Measurements from ENCODE around the gene GSKIP. TPM values are rescaled to one million over a fixed set of nuclear protein-coding genes. Genes with fewer than 3 reads are reported as not detected.

Gene GSKIP
- total and polyA plus RNA-seq, 7 donors, result 13.2 to 251 (median 30.7) TPM

DNA sequence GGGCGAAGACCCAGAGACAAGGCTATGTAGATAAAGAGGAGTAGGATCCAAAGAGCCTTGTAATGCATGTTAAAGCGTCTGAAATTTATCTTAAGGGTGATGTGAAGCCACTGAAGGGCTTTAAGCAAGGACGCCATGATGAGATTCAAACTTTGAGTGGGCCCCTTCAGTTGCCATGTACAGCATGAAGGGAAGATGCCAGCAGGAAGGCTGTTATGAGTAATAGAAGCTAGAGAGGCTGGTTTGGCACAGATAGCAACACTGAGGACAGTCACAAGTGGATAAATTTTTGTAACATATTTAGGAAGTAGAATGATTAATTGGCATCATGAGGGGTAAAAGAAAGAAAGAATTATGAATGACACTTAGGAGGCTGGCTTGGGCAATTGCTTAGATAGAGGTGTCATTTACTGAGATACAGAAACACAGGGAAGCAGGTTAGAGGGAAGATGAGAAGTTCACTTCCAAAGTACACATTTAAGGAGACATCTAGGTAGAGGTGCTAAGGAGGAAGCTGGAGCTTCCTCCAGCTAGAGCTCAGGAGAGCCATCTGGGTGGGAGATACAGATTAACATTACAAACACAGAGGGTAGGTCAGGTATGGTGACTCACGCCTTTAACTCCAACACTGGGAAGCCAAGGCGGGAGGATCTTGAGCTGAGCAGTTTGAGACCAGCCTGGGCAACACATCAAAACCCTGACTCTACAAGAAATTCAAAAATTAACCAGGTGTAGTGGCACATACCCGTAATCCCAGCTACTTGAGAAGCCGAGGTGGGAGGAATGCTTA is 13.8 kb upstream of the GSKIP start:
- TF ChIP-seq POLR2AphosphoS5 (IDR thresholded peaks at IDR 0.05) (no peak), POLR2A (IDR thresholded peaks at IDR 0.05) (no peak), EP300 (IDR thresholded peaks at IDR 0.05) (no peak)
- TF ChIP-seq, protein P1, sequence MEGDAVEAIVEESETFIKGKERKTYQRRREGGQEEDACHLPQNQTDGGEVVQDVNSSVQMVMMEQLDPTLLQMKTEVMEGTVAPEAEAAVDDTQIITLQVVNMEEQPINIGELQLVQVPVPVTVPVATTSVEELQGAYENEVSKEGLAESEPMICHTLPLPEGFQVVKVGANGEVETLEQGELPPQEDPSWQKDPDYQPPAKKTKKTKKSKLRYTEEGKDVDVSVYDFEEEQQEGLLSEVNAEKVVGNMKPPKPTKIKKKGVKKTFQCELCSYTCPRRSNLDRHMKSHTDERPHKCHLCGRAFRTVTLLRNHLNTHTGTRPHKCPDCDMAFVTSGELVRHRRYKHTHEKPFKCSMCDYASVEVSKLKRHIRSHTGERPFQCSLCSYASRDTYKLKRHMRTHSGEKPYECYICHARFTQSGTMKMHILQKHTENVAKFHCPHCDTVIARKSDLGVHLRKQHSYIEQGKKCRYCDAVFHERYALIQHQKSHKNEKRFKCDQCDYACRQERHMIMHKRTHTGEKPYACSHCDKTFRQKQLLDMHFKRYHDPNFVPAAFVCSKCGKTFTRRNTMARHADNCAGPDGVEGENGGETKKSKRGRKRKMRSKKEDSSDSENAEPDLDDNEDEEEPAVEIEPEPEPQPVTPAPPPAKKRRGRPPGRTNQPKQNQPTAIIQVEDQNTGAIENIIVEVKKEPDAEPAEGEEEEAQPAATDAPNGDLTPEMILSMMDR (IDR thresholded peaks at IDR 0.05), result no peak
- 94 to 96% methylated on average over 7 of the region's 7 CpGs for WGBS, 2 donors
- Histone ChIP-seq H3K27ac (no peak overlapping the region), H3K36me3 (no peaks in the 10 kb centered on the region), H3K4me3 (no peak overlapping the region), H3K4me1 (peaks cover 0 to 16% (median 4%) of the 10 kb centered on the region in 4 donors), H3K9me3 (no peaks in the 10 kb centered on the region), H3K27me3 (no peaks in the 10 kb centered on the region)
- intact Hi-C loops (cut with DNase I), result no loop called here
- no peak for DNase-seq

DNA sequence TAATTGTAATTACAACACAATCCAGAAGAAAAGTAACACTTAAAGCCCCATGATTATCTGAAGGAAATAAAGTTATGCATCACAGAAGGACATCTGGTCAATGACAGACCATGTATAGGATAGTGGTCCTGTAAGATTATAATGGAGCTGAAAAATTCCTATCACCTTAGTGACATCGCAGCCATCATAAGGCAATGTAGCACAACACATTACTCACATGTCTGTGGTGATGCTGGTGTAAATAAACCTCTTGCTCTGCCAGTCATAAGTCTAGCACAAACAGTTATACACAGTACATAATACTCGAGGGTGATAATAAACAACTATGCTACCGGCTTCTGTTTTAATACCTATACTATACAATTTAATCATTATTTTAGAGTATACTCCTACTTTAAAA is 11.3 kb upstream of the GSKIP start:
- H3K36me3 ChIP-seq, result no peaks in the 10 kb centered on the region
- intact Hi-C loops (cut with DNase I), result no loop called here
- TF ChIP-seq POLR2A (IDR thresholded peaks at IDR 0.05) (no peak), POLR2AphosphoS5 (IDR thresholded peaks at IDR 0.05) (no peak), EP300 (IDR thresholded peaks at IDR 0.05) (no peak)
- TF ChIP-seq, protein P1 (IDR thresholded peaks at IDR 0.05), result no peak
- WGBS, 2 donors, result 85 to 86% methylated on average over 3 of the region's 3 CpGs
- H3K9me3 ChIP-seq, result no peaks in the 10 kb centered on the region
- DNase-seq, result no peak
- no peaks in the 10 kb centered on the region for H3K27me3 ChIP-seq
- peaks cover 0 to 16% (median 4%) of the 10 kb centered on the region in 4 donors for H3K4me1 ChIP-seq
- H3K4me3 ChIP-seq, result no peak overlapping the region
- no peak overlapping the region for H3K27ac ChIP-seq

DNA sequence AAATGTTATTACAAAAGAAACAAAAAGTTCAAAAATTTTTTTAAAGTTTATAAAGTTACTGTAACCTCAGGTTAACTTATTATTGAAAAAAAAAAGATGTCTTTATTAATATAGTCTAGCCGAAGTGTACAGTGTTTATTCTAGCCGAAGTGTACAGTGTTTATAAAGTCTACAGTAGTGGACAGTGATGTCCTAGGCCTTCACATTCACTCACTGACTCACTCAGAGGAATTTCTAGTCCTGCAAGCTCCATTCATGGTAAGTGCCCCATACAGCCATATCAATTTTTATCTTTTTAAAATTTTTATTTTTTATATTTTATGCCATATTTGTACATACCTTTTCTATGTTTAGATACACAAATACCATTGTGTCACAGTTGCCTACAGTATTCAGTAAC is 10.6 kb upstream of the GSKIP start:
- no peak for TF ChIP-seq POLR2A (IDR thresholded peaks at IDR 0.05)
- Histone ChIP-seq H3K4me3 (no peak overlapping the region), H3K4me1 (peaks cover 0 to 16% (median 4%) of the 10 kb centered on the region in 4 donors), H3K36me3 (no peaks in the 10 kb centered on the region), H3K27me3 (no peaks in the 10 kb centered on the region), H3K27ac (no peak overlapping the region), H3K9me3 (no peaks in the 10 kb centered on the region)
- WGBS, 2 donors, result 67 to 71% methylated on average over 2 of the region's 2 CpGs
- intact Hi-C loops (cut with DNase I), result no loop called here
- DNase-seq, result no peak

DNA sequence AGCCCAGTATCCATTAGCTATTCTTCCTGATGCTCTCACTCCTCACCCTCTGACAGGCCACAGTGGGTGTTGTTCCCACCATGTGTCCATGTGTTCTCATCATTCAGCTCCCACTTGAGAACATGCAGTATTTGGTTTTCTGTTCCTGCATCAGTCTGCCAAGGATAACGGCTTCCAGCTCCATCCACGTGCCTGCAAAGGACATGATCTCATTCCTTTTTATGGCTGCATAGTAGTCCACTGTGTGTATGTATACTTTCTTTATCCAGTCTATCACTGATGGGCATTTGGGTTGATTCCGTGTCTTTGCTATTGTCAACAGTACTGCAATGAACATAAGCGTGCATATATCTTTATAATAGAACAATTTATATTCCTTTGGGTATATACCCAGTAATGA is 9.1 kb upstream of the GSKIP start:
- no peak overlapping the region for H3K4me3 ChIP-seq
- no peaks in the 10 kb centered on the region for H3K36me3 ChIP-seq
- intact Hi-C loops (cut with DNase I), result no loop called here
- 96% methylated on average over 4 of the region's 4 CpGs for WGBS, 2 donors
- DNase-seq, result no peak
- TF ChIP-seq POLR2AphosphoS5 (IDR thresholded peaks at IDR 0.05) (no peak), POLR2A (IDR thresholded peaks at IDR 0.05) (no peak), EP300 (IDR thresholded peaks at IDR 0.05) (no peak)
- TF ChIP-seq, protein P1 (IDR thresholded peaks at IDR 0.05), result no peak
- no peaks in the 10 kb centered on the region for H3K9me3 ChIP-seq
- H3K4me1 ChIP-seq, result peaks cover 0 to 12% (median 3%) of the 10 kb centered on the region in 4 donors
- no peaks in the 10 kb centered on the region for H3K27me3 ChIP-seq
- H3K27ac ChIP-seq, result no peak overlapping the region

DNA sequence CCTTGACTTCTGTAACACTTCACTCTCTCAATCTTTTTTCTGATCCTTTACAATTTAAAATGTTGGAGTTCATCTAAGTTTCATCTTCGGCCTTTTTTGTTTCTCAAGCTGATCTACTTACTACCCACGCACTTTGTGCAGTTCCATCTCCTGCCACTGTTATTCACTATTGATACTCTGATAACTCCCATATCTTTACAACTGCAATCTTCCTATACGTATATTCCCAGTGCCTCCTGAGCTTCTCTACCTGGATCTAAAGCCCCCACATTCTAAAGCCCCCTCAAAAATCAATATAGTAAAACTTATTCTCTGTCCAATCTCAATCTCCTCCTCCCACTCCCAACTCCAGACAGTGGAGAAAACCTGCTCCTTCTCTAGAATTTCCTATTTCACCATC is 6.1 kb upstream of the GSKIP start:
- TF ChIP-seq POLR2A (IDR thresholded peaks at IDR 0.05) (no peak), EP300 (IDR thresholded peaks at IDR 0.05) (no peak), POLR2AphosphoS5 (IDR thresholded peaks at IDR 0.05) (no peak)
- TF ChIP-seq, protein P1 (IDR thresholded peaks at IDR 0.05), result no peak
- H3K9me3 ChIP-seq, result no peaks in the 10 kb centered on the region
- intact Hi-C loops (cut with DNase I), result no loop called here
- no peaks in the 10 kb centered on the region for H3K27me3 ChIP-seq
- no peak for DNase-seq
- H3K27ac ChIP-seq, result no peak overlapping the region
- no peaks in the 10 kb centered on the region for H3K36me3 ChIP-seq
- H3K4me3 ChIP-seq, result no peak overlapping the region
- 90 to 92% methylated on average over 3 of the region's 3 CpGs for WGBS, 2 donors
- peaks cover 0 to 30% (median 24%) of the 10 kb centered on the region in 4 donors for H3K4me1 ChIP-seq

Measured in sigmoid colon (tissue), 7 donors.